Mesothelial cell of epicardium (in vitro differentiated cells): ENCODE results near the gene PALD1. TPM values are rescaled to one million over a fixed set of nuclear protein-coding genes. Genes with fewer than 3 reads are reported as not detected.

Experiments
- DNase-seq, 2 experiments: peaks; one replicate each; pipeline ENCODE4 v3.0.0; 2021; ENCODE audit warnings: low spot score in 2 of 2; ENCODE audit not compliant: unreplicated experiment in 2 of 2
- H3K27ac Mint-ChIP-seq: 2 replicates; pipeline ENCODE4 v1.8.0; 2021; ENCODE audit warnings: mixed read lengths
- H3K27me3 Mint-ChIP-seq: 2 replicates; pipeline ENCODE4 v1.8.0; 2021; ENCODE audit warnings: low read depth, mixed read lengths
- H3K36me3 Mint-ChIP-seq: 2 replicates; pipeline ENCODE4 v1.8.0; 2021; ENCODE audit warnings: mixed read lengths
- H3K4me1 Mint-ChIP-seq: 2 replicates; pipeline ENCODE4 v1.8.0; 2021; ENCODE audit warnings: mixed read lengths
- H3K4me3 Mint-ChIP-seq: 2 replicates; pipeline ENCODE4 v1.8.0; 2021; ENCODE audit warnings: mild to moderate bottlenecking, moderate library complexity, mixed read lengths
- H3K9me3 Mint-ChIP-seq: 2 replicates; pipeline ENCODE4 v1.8.0; 2021; ENCODE audit warnings: mixed read lengths
- total RNA-seq: library from RNA; stranded (reverse); gene quantifications from 3 replicates; pipeline ENCODE4 v1.2.1, GENCODE V29; 2021
- TF ChIP-seq, protein P1 (sequence below): fragments of 200-600 bp; sonication (generic); IDR thresholded peaks from one replicate; pipeline ENCODE4 v1.5.0; 2021; ENCODE audit warnings: antibody characterized with exemption; ENCODE audit not compliant: unreplicated experiment

The PALD1 gene
- total RNA-seq, 1 donor from 2014 or later = 4.9 TPM

- no peak for DNase-seq
- Mint-ChIP-seq H3K9me3 (no peaks in the 10 kb centered on the region), H3K27me3 (peaks cover 3% of the 10 kb centered on the region), H3K27ac (no peak overlapping the region), H3K36me3 (no peaks in the 10 kb centered on the region), H3K4me3 (no peak overlapping the region), H3K4me1 (no peaks in the 10 kb centered on the region)
- TF ChIP-seq, protein P1, sequence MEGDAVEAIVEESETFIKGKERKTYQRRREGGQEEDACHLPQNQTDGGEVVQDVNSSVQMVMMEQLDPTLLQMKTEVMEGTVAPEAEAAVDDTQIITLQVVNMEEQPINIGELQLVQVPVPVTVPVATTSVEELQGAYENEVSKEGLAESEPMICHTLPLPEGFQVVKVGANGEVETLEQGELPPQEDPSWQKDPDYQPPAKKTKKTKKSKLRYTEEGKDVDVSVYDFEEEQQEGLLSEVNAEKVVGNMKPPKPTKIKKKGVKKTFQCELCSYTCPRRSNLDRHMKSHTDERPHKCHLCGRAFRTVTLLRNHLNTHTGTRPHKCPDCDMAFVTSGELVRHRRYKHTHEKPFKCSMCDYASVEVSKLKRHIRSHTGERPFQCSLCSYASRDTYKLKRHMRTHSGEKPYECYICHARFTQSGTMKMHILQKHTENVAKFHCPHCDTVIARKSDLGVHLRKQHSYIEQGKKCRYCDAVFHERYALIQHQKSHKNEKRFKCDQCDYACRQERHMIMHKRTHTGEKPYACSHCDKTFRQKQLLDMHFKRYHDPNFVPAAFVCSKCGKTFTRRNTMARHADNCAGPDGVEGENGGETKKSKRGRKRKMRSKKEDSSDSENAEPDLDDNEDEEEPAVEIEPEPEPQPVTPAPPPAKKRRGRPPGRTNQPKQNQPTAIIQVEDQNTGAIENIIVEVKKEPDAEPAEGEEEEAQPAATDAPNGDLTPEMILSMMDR = peak; percentile 40
Measured at GRCh38 chr10:70540089-70540788, 61.7 kb downstream of the PALD1 start.

GRCh38 chr10:70540789-70541360, 62.3 kb downstream of the PALD1 start:
- Mint-ChIP-seq H3K9me3 (no peaks in the 10 kb centered on the region), H3K36me3 (no peaks in the 10 kb centered on the region), H3K27me3 (peaks cover 3% of the 10 kb centered on the region), H3K4me3 (no peak overlapping the region), H3K4me1 (no peaks in the 10 kb centered on the region), H3K27ac (no peak overlapping the region)
- DNase-seq = no peak
- TF ChIP-seq, protein P1 = peak; percentile 3

DNA sequence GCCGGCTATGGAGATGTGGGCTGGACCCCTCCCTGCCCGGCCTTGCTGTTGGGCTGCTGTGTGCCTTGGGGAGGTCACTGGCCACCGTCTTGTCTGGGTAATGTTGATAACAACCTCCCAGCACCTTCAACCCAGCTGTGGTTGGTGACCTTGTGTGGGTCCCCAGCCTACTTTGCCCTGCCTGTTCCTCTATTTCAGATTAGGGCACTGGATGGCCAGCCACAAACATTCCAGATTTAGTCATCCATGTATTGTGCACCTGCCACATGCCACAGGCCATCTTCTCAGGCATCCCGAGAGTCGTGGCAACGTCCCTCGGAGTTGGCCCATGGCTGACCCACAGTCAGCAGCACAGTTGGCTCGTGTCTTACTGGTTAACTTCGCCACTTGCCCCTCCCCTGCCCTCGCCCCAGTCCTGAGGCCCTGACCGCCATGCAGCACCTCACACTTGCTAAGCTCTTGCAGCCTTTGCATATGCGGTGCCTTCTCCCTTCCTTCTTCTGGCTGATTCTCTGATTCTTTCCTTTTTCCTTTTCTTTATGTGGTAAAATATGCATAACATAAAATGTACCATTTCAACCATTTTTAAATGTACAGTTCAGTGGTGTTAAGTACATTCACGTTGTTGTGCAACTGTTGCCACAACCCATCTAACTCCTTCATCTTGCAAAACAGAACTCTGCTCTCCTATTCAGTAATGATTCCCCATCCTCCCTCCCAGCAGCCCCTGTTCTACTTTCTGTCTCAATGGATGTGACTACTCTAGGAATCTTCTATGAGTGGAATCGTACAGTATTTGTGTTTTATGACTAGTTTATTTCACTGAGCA, 63.4 kb downstream of the PALD1 start:
- no peak for DNase-seq
- Mint-ChIP-seq H3K36me3 (no peaks in the 10 kb centered on the region), H3K4me3 (no peak overlapping the region), H3K27me3 (no peaks in the 10 kb centered on the region), H3K9me3 (no peaks in the 10 kb centered on the region), H3K27ac (no peak overlapping the region), H3K4me1 (no peaks in the 10 kb centered on the region)
- TF ChIP-seq, protein P1 = no peak

DNA sequence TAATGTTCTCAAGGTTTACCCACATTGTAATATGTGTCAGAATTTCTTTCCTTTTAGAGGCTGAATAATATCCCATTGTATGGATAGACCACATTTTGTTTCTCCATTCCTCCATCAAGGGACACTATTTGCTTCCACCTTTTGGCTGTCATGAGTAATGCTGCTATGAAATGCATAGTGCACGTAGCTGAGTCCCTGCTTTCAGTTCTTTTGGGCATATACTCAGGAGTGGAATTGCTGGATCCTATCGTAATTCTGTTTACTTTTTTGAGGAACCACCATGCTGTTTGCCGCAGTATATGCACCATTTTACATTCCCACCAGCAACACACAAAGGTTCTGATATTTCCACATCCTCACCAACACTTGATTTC, 64.0 kb downstream of the PALD1 start:
- Mint-ChIP-seq H3K36me3 (no peaks in the 10 kb centered on the region), H3K4me3 (no peak overlapping the region)

GRCh38 chr10:70543911-70544310, 65.3 kb downstream of the PALD1 start:
- no peaks in the 10 kb centered on the region for H3K9me3 Mint-ChIP-seq
- no peaks in the 10 kb centered on the region for H3K27me3 Mint-ChIP-seq
- no peak overlapping the region for H3K4me3 Mint-ChIP-seq
- no peak overlapping the region for H3K27ac Mint-ChIP-seq
- H3K36me3 Mint-ChIP-seq = no peaks in the 10 kb centered on the region
- DNase-seq = no peak
- TF ChIP-seq, protein P1 = no peak
- no peaks in the 10 kb centered on the region for H3K4me1 Mint-ChIP-seq

More for the DNA sequence above, 64.0 kb downstream of the PALD1 start:
- Mint-ChIP-seq H3K4me1 (no peaks in the 10 kb centered on the region), H3K27me3 (no peaks in the 10 kb centered on the region), H3K9me3 (no peaks in the 10 kb centered on the region), H3K27ac (no peak overlapping the region)
- no peak for DNase-seq
- TF ChIP-seq, protein P1 = no peak
